Measurements from ENCODE around the gene ETNPPL. TPM values are rescaled to one million over a fixed set of nuclear protein-coding genes. Genes with fewer than 3 reads are reported as not detected.

The ETNPPL gene
- polyA plus RNA-seq, 1 donor from 2014 or later = 0.45 TPM

- Histone ChIP-seq H3K27ac (ENCODE audit: low read length) (no peak overlapping the region), H3K9ac (ENCODE audit: low read length) (no peak overlapping the region), H3K4me3 (ENCODE audit: low read length) (no peak overlapping the region), H3K27me3 (ENCODE audit: insufficient read depth, low read depth, low read length) (no peaks in the 10 kb centered on the region), H3K79me2 (replicated peaks; ENCODE audit: insufficient read depth, low read length) (no peaks in the 10 kb centered on the region), H3K9me2 (ENCODE audit: insufficient read depth, low read length) (no peaks in the 10 kb centered on the region), H3K9me3 (ENCODE audit: low read length) (no peaks in the 10 kb centered on the region), H3F3A (ENCODE audit: insufficient read depth, low read length, poor library complexity, severe bottlenecking) (no peaks in the 10 kb centered on the region), H3K4me2 (ENCODE audit: low read length) (no peak overlapping the region), H3K36me3 (ENCODE audit: insufficient read depth, low read length) (no peaks in the 10 kb centered on the region), H2AFZ (ENCODE audit: low read depth, low read length) (no peak overlapping the region), H4K20me1 (ENCODE audit: insufficient read depth) (no peaks in the 10 kb centered on the region)
- TF ChIP-seq EZH2 (IDR thresholded peaks at IDR 0.05; ENCODE audit: borderline replicate concordance, insufficient read depth, low read length, poor library complexity, severe bottlenecking) = no peak
- TF ChIP-seq CTCF (IDR thresholded peaks at IDR 0.05; ENCODE audit: poor library complexity, severe bottlenecking) = no peak
- TF ChIP-seq EP300 (conservative IDR thresholded peaks at IDR 0.05; ENCODE audit: poor library complexity, severe bottlenecking) = no peak
- no peak for TF ChIP-seq RAD21 (conservative IDR thresholded peaks at IDR 0.05)
- no peak for TF ChIP-seq POLR2AphosphoS5 (IDR thresholded peaks at IDR 0.05)
- no peak for TF ChIP-seq SMC3 (conservative IDR thresholded peaks at IDR 0.05; ENCODE audit: poor library complexity)
- no peak for TF ChIP-seq TAF1 (IDR thresholded peaks at IDR 0.05; ENCODE audit: low read depth)
Measured at GRCh38 chr4:108709234-108709633, 53.6 kb downstream of the ETNPPL start.

- no peak overlapping the region for H2AFZ ChIP-seq (ENCODE audit: low read depth, low read length)
- no peak overlapping the region for H3K27ac ChIP-seq (ENCODE audit: low read length)
- H4K20me1 ChIP-seq (ENCODE audit: insufficient read depth) = no peaks in the 10 kb centered on the region
- H3K9ac ChIP-seq (ENCODE audit: low read length) = no peak overlapping the region
- no peaks in the 10 kb centered on the region for H3K27me3 ChIP-seq (ENCODE audit: insufficient read depth, low read depth, low read length)
- H3F3A ChIP-seq (ENCODE audit: insufficient read depth, low read length, poor library complexity, severe bottlenecking) = no peaks in the 10 kb centered on the region
- H3K9me2 ChIP-seq (ENCODE audit: insufficient read depth, low read length) = no peaks in the 10 kb centered on the region
- TF ChIP-seq REST (IDR thresholded peaks at IDR 0.05; ENCODE audit: borderline replicate concordance) (no peak), CTCF (IDR thresholded peaks at IDR 0.05; ENCODE audit: poor library complexity, severe bottlenecking) (no peak), MXI1 (conservative IDR thresholded peaks at IDR 0.05; ENCODE audit: poor library complexity, severe bottlenecking) (no peak), RAD21 (conservative IDR thresholded peaks at IDR 0.05) (no peak), POLR2AphosphoS5 (IDR thresholded peaks at IDR 0.05) (no peak), SMC3 (conservative IDR thresholded peaks at IDR 0.05; ENCODE audit: poor library complexity) (no peak), EP300 (conservative IDR thresholded peaks at IDR 0.05; ENCODE audit: poor library complexity, severe bottlenecking) (no peak), TAF1 (IDR thresholded peaks at IDR 0.05; ENCODE audit: low read depth) (no peak), EZH2 (IDR thresholded peaks at IDR 0.05; ENCODE audit: borderline replicate concordance, insufficient read depth, low read length, poor library complexity, severe bottlenecking) (no peak)
- H3K9me3 ChIP-seq (ENCODE audit: low read length) = no peaks in the 10 kb centered on the region
- no peak overlapping the region for H3K4me3 ChIP-seq (ENCODE audit: low read length)
- H3K36me3 ChIP-seq (ENCODE audit: insufficient read depth, low read length) = no peaks in the 10 kb centered on the region
- no peaks in the 10 kb centered on the region for H3K79me2 ChIP-seq (replicated peaks; ENCODE audit: insufficient read depth, low read length)
- no peak overlapping the region for H3K4me2 ChIP-seq (ENCODE audit: low read length)
Measured at GRCh38 chr4:108706289-108706688, 56.6 kb downstream of the ETNPPL start.

Data from neural cell (in vitro differentiated cells).